Liver (tissue), 9 donors: ENCODE results near the gene ADH1C. TPM values are rescaled to one million over a fixed set of nuclear protein-coding genes. Genes with fewer than 3 reads are reported as not detected.

ENCODE experiments used
- DNase-seq: peaks from one replicate; pipeline ENCODE4 v3.0.0-alpha.2; 2017; ENCODE audit warnings: low spot score
- H3K27ac ChIP-seq, 2 donors: one replicate each; pipeline ENCODE4 v1.7.0; 2013; ENCODE audit warnings: inconsistent platforms in 2 of 2, low read length in 2 of 2, control low read depth in 1 of 2, low read depth in 1 of 2, mild to moderate bottlenecking in 1 of 2
- H3K27me3 ChIP-seq, 4 donors: one replicate each; pipeline versions ENCODE4 v1.6.1 to v1.7.0; 2013; ENCODE audit warnings: low read length in 3 of 4, inconsistent platforms in 1 of 4, mild to moderate bottlenecking in 1 of 4, moderate library complexity in 1 of 4; ENCODE audit not compliant: control insufficient read depth in 4 of 4, insufficient read depth in 4 of 4
- H3K36me3 ChIP-seq, 4 donors: one replicate each; pipeline versions ENCODE4 v1.6.1 to v1.7.0; 2013; ENCODE audit warnings: low read length in 3 of 4, mild to moderate bottlenecking in 3 of 4, low read depth in 1 of 4, moderate library complexity in 1 of 4; ENCODE audit not compliant: control insufficient read depth in 4 of 4, insufficient read depth in 3 of 4
- H3K4me1 ChIP-seq, 4 donors: one replicate each; pipeline versions ENCODE4 v1.6.1 to v1.7.0; 2013; ENCODE audit warnings: low read length in 3 of 4, mild to moderate bottlenecking in 3 of 4, moderate library complexity in 1 of 4; ENCODE audit not compliant: control insufficient read depth in 4 of 4, insufficient read depth in 4 of 4
- H3K4me3 ChIP-seq, 3 donors: one replicate each; pipeline versions ENCODE4 v1.6.1 to v1.7.0; 2013; ENCODE audit warnings: low read length in 3 of 3, control low read depth in 1 of 3, low read depth in 1 of 3, mild to moderate bottlenecking in 1 of 3
- H3K9ac ChIP-seq, 2 donors: one replicate each; pipeline ENCODE4 v1.7.0; 2013; ENCODE audit warnings: low read length in 2 of 2, mild to moderate bottlenecking in 2 of 2, moderate library complexity in 2 of 2, control low read depth in 1 of 2, low read depth in 1 of 2
- H3K9me3 ChIP-seq, 4 donors: one replicate each; pipeline versions ENCODE4 v1.6.1 to v1.7.0; 2013; ENCODE audit warnings: low read length in 3 of 4; ENCODE audit not compliant: control insufficient read depth in 4 of 4
- ATF3 ChIP-seq: IDR thresholded peaks from 2 replicates; pipeline ENCODE4 v1.6.1; 2016; ENCODE audit warnings: antibody characterized with exemption
- CTCF ChIP-seq: fragments of 150-350 bp; IDR thresholded peaks from 2 replicates; pipeline ENCODE4 v1.5.1; 2017; ENCODE audit warnings: improper control_type of control experiment, low read depth, low read length; ENCODE audit not compliant: missing input control
- EGR1 ChIP-seq, 2 donors: IDR thresholded peaks; 2 replicates each; pipeline ENCODE4 v1.6.1; 2016 to 2018; ENCODE audit warnings: antibody characterized with exemption in 2 of 2, low read depth in 2 of 2
- FOXA1 ChIP-seq: IDR thresholded peaks from 2 replicates; pipeline ENCODE4 v1.6.1; 2016; ENCODE audit warnings: antibody characterized with exemption
- FOXA2 ChIP-seq: IDR thresholded peaks from 2 replicates; pipeline ENCODE4 v1.6.1; 2016; ENCODE audit warnings: antibody characterized with exemption
- GABPA ChIP-seq, 2 donors: IDR thresholded peaks in 1 of 2; conservative IDR thresholded peaks in 1 of 2; 2 replicates each; pipeline ENCODE4 v1.6.1; 2016; ENCODE audit warnings: antibody characterized with exemption in 2 of 2, mild to moderate bottlenecking in 1 of 2, moderate library complexity in 1 of 2
- HNF4A ChIP-seq, 2 donors: conservative IDR thresholded peaks; 2 replicates each; pipeline ENCODE4 v1.6.1; 2016; ENCODE audit warnings: antibody characterized with exemption in 2 of 2, mild to moderate bottlenecking in 2 of 2
- HNF4G ChIP-seq: IDR thresholded peaks from 2 replicates; pipeline ENCODE4 v1.6.1; 2016; ENCODE audit warnings: antibody characterized with exemption
- JUND ChIP-seq, 2 donors: IDR thresholded peaks; 2 replicates each; pipeline ENCODE4 v1.6.1; 2016; ENCODE audit warnings: antibody characterized with exemption in 2 of 2
- MAX ChIP-seq: IDR thresholded peaks from 2 replicates; pipeline ENCODE4 v1.6.1; 2016; ENCODE audit warnings: antibody characterized with exemption
- NR2F2 ChIP-seq: IDR thresholded peaks from 2 replicates; pipeline ENCODE4 v1.6.1; 2016; ENCODE audit warnings: antibody characterized with exemption
- RAD21 ChIP-seq, 2 donors: IDR thresholded peaks; 2 replicates each; pipeline ENCODE4 v1.6.1; 2016; ENCODE audit warnings: antibody characterized with exemption in 2 of 2, mild to moderate bottlenecking in 2 of 2
- REST ChIP-seq: IDR thresholded peaks from 2 replicates; pipeline ENCODE4 v1.6.1; 2016; ENCODE audit warnings: antibody characterized with exemption, mild to moderate bottlenecking
- RXRA ChIP-seq, 2 donors: IDR thresholded peaks; 2 replicates each; pipeline ENCODE4 v1.6.1; 2017 to 2018; ENCODE audit warnings: antibody characterized with exemption in 2 of 2, mild to moderate bottlenecking in 1 of 2
- SP1 ChIP-seq: IDR thresholded peaks from 2 replicates; pipeline ENCODE4 v1.6.1; 2018; ENCODE audit warnings: antibody characterized with exemption, mild to moderate bottlenecking
- TAF1 ChIP-seq: conservative IDR thresholded peaks from 2 replicates; pipeline ENCODE4 v1.6.1; 2016; ENCODE audit warnings: antibody characterized with exemption, mild to moderate bottlenecking
- YY1 ChIP-seq: IDR thresholded peaks from 2 replicates; pipeline ENCODE4 v1.6.1; 2016; ENCODE audit warnings: antibody characterized with exemption, mild to moderate bottlenecking
- ZBTB33 ChIP-seq: IDR thresholded peaks from 2 replicates; pipeline ENCODE4 v1.6.1; 2016; ENCODE audit warnings: antibody characterized with exemption
- WGBS: extraction: QIAGEN DNeasy Blood & Tissue Kit; methylation state at CpG from one replicate; pipeline ENCODE4 v1.1.7; 2013; 5-methylcytosine and 5-hydroxymethylcytosine counted together
- polyA plus RNA-seq, 2 donors: library from polyadenylated mRNA; stranded (reverse) in 1 of 2; unstranded in 1 of 2; fragments of 200-250 nt in 1 of 2; fragments of >200 nt in 1 of 2; fragmentation: Nextera tagmentation in 1 of 2; extraction: Ambion mirVana in 1 of 2; gene quantifications; one replicate each; pipeline versions ENCODE4 v1.2.1 to v1.2.3, GENCODE V29; 2013 to 2015
- total RNA-seq, 2 donors: library from RNA; depleted of rRNA; stranded (reverse); fragments of >200 nt; gene quantifications; one replicate each; pipeline ENCODE4 v1.2.3, GENCODE V29; 2014
- donor health status: healthy.
- donor health status: healthy.
- donor health status: healthy.
- donor health status: healthy.
- donor health status: healthy.

ADH1C gene
- total and polyA plus RNA-seq, 4 donors = 0.84 to 374 (median 81.3) TPM

- no peak for DNase-seq
- peaks cover 0 to 2% (median 0%) of the 10 kb centered on the region in 4 donors for H3K4me1 ChIP-seq
Measured at GRCh38 chr4:99305638-99306400, 46.7 kb downstream of the ADH1C start.

More at GRCh38 chr4:99305638-99306400, 46.7 kb downstream of the ADH1C start:
- TF ChIP-seq FOXA2 (no peak), SP1 (peak; percentile 40), HNF4A (conservative IDR thresholded peaks at IDR 0.05) (peak in 1 of 2 donors; percentile 36), HNF4G (peak; percentile 8), ATF3 (no peak), FOXA1 (no peak), GABPA (IDR thresholded peaks at IDR 0.05 in 1 of 2, conservative IDR thresholded peaks at IDR 0.05 in 1 of 2) (no peak), NR2F2 (peak; percentile 63), EGR1 (IDR thresholded peaks at IDR 0.05; ENCODE audit: low read depth in 2 of 2) (no peak), ZBTB33 (no peak), RXRA (IDR thresholded peaks at IDR 0.05) (peak; percentile 66 to 93), JUND (IDR thresholded peaks at IDR 0.05) (peak in 1 of 2 donors; percentile 78), CTCF (no peak), REST (no peak), YY1 (peak; percentile 61), TAF1 (no peak), RAD21 (IDR thresholded peaks at IDR 0.05) (peak in 1 of 2 donors; percentile 4), MAX (no peak)
- no peaks in the 10 kb centered on the region for H3K9me3 ChIP-seq
- H3K27me3 ChIP-seq = no peaks in the 10 kb centered on the region
- no peak overlapping the region for H3K27ac ChIP-seq
- WGBS = 35% methylated on average over 11 of the region's 11 CpGs
- H3K36me3 ChIP-seq = peaks cover 0 to 23% (median 17%) of the 10 kb centered on the region in 4 donors
- no peak overlapping the region for H3K4me3 ChIP-seq
- H3K9ac ChIP-seq = no peak overlapping the region
